ENCODE results near the gene NCL. TPM values are rescaled to one million over a fixed set of nuclear protein-coding genes. Genes with fewer than 3 reads are reported as not detected.

Gene NCL
- total RNA-seq, 1 donor from 2014 or later = 348 TPM

DNA sequence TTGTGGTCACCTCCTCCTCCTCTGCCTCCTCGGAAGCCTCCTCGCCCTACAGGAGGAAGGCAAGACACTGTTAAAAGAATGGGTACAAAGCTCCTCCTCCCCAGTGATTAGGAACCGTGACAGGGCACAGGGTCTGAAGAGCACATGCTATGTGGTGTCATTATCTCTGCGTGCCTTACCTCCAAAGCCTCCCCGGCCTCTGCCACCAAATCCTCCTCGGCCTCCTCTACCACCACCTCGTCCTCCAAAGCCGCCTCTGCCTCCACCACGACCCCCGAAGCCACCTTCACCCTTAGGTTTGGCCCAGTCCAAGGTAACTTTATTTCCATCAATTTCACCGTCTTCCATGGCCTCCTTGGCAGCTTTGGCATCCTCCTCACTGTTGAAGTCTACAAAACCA is 9.1 kb downstream of the NCL start:
- H3K4me1 ChIP-seq = no peaks in the 10 kb centered on the region
- DNase-seq (ENCODE audit: extremely low spot score in 2 of 2) = no peak
- no peak overlapping the region for H3K4me3 ChIP-seq
- H3K9me3 ChIP-seq = no peaks in the 10 kb centered on the region
- TF ChIP-seq POLR2A (IDR thresholded peaks at IDR 0.05) = no peak
- no peak overlapping the region for H3K27ac ChIP-seq
- intact Hi-C loops (cut with DNase I) = no loop called here
- H3K27me3 ChIP-seq = no peaks in the 10 kb centered on the region
- H3K36me3 ChIP-seq = peaks cover 5 to 70% of the 10 kb centered on the region in 2 donors

DNA sequence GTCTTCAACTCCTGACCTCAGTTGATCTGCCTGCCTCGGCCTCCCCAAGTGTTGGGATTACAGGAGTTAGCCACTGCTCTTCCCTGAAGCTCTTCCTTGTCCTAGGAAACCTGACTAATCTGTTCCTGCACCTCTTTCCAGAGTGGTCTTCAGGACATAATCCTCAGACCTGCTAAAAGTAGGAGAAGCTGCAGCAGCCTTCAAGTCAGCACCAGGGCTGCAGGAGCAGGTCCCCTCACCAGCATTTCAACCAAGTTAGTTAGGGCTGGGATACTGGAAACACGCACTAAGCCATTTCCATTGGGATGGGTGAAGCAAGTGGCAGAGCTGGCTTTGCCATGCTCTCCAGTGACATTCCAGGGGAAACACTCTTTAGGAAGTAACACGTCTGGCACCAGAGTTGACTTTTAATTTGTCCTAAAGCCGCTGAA is 9.9 kb downstream of the NCL start:
- no peaks in the 10 kb centered on the region for H3K4me1 ChIP-seq
- no peaks in the 10 kb centered on the region for H3K27me3 ChIP-seq
- no peak for DNase-seq (ENCODE audit: extremely low spot score in 2 of 2)
- H3K4me3 ChIP-seq = no peak overlapping the region
- peaks cover 5 to 62% of the 10 kb centered on the region in 2 donors for H3K36me3 ChIP-seq
- H3K9me3 ChIP-seq = no peaks in the 10 kb centered on the region
- no peak overlapping the region for H3K27ac ChIP-seq
- TF ChIP-seq POLR2AphosphoS5 (IDR thresholded peaks at IDR 0.05; ENCODE audit: insufficient read depth in 1 of 2, low read depth in 1 of 2) (no peak), POLR2A (IDR thresholded peaks at IDR 0.05) (no peak)
- TF ChIP-seq, protein P1, sequence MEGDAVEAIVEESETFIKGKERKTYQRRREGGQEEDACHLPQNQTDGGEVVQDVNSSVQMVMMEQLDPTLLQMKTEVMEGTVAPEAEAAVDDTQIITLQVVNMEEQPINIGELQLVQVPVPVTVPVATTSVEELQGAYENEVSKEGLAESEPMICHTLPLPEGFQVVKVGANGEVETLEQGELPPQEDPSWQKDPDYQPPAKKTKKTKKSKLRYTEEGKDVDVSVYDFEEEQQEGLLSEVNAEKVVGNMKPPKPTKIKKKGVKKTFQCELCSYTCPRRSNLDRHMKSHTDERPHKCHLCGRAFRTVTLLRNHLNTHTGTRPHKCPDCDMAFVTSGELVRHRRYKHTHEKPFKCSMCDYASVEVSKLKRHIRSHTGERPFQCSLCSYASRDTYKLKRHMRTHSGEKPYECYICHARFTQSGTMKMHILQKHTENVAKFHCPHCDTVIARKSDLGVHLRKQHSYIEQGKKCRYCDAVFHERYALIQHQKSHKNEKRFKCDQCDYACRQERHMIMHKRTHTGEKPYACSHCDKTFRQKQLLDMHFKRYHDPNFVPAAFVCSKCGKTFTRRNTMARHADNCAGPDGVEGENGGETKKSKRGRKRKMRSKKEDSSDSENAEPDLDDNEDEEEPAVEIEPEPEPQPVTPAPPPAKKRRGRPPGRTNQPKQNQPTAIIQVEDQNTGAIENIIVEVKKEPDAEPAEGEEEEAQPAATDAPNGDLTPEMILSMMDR (IDR thresholded peaks at IDR 0.05) = no peak
- intact Hi-C loops (cut with DNase I) = no loop called here

DNA sequence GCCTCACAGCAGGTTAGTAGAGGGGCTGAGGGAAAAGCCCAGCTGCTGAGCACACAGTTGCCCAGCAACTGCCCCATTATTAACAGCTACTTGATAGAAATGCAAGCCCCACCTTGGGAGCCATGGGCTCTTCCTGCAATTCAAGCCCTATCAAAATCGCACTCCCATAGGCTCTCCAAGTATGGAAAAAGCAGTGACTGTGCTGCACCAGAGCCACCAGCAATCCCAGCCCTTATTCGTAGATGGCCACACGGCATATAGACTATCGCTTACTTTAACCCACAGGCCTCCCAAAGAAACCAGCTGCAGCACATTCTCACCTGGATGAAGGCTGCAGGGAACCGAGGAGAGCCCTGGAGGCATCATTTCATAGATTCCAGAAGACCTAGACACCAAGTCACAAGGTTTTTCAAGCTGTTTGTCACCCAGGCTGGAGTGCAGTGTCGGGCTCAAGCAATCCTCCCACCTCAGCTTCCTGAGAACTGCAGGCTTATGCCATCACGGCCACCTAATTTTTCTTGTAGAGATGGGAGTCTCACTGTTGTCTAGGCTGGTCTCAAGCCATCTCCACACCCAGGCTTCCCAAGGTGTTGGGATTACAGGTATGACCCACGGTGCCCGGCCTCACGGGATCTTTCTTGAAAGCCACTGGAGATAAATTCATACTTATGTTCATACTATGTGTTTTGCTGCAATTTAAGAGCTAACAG is 11.3 kb downstream of the NCL start:
- H3K9me3 ChIP-seq = no peaks in the 10 kb centered on the region
- H3K27me3 ChIP-seq = no peaks in the 10 kb centered on the region
- no peak for DNase-seq (ENCODE audit: extremely low spot score in 2 of 2)
- TF ChIP-seq POLR2AphosphoS5 (IDR thresholded peaks at IDR 0.05; ENCODE audit: insufficient read depth in 1 of 2, low read depth in 1 of 2) (no peak), POLR2A (IDR thresholded peaks at IDR 0.05) (no peak)
- TF ChIP-seq, protein P1 (IDR thresholded peaks at IDR 0.05) = no peak
- no peaks in the 10 kb centered on the region for H3K4me1 ChIP-seq
- no peak overlapping the region for H3K4me3 ChIP-seq
- H3K27ac ChIP-seq = no peak overlapping the region
- intact Hi-C loops (cut with DNase I) = no loop called here
- peaks cover 1 to 47% of the 10 kb centered on the region in 2 donors for H3K36me3 ChIP-seq

DNA sequence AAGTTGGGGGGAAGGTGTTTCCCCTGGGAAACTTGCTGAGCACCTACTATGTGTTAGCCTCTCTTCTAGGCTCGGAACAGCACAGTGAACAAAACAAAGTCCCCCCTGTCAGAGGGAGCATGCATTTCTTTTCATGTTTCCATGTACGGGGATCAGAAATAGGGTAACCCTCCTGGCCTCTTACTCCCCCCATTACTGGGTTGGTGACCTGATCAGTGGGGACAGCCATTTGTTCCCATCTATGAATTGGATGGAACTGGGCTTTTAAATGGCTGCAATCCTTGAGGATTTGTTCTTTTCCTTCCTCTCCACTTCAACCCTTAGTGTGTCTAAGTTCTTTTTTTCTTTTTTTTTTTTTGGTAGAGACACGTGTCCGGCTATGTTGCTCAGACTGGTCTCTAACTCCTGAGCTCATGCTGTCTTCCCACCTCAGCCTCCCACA is 13.7 kb downstream of the NCL start:
- intact Hi-C loops (cut with DNase I) = no loop called here
- Histone ChIP-seq H3K4me3 (no peak overlapping the region), H3K27me3 (no peaks in the 10 kb centered on the region), H3K27ac (no peak overlapping the region), H3K36me3 (peaks cover 0 to 24% of the 10 kb centered on the region in 2 donors), H3K4me1 (no peaks in the 10 kb centered on the region), H3K9me3 (no peaks in the 10 kb centered on the region)
- DNase-seq (ENCODE audit: extremely low spot score in 2 of 2) = no peak
- TF ChIP-seq POLR2AphosphoS5 (IDR thresholded peaks at IDR 0.05; ENCODE audit: insufficient read depth in 1 of 2, low read depth in 1 of 2) = no peak
- TF ChIP-seq, protein P1 (IDR thresholded peaks at IDR 0.05) = no peak
- no peak for TF ChIP-seq POLR2A (IDR thresholded peaks at IDR 0.05)

DNA sequence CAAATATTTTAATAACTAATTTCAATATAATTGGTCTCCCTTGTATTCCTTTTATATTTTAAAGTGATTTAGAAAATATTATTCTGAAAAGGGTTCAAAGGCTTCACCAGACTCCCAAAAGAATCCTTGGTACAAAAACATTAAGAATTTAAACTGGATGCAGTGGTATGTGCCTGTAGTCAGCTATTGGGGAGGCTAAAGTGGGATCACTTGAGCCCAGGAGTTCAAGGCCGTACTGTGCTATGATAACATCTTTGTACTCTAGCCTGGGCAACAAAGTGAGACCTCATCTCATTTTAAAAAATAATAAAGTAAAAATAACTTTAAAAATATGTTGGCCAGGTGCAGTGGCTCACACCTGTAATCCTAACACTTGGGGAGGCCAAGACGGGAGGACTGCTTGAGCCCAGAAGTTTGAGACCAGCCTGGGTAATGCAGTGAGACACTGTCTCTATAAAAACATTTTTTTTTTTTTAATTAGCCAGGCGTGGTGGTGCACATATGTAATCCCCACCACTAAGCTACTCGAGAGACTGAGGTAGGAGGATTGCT is 14.7 kb downstream of the NCL start:
- Histone ChIP-seq H3K36me3 (peaks cover 0 to 14% of the 10 kb centered on the region in 2 donors), H3K27ac (no peak overlapping the region), H3K9me3 (no peaks in the 10 kb centered on the region), H3K4me1 (no peaks in the 10 kb centered on the region), H3K27me3 (no peaks in the 10 kb centered on the region), H3K4me3 (no peak overlapping the region)
- no peak for TF ChIP-seq POLR2A (IDR thresholded peaks at IDR 0.05)
- TF ChIP-seq, protein P1 (IDR thresholded peaks at IDR 0.05) = no peak
- TF ChIP-seq POLR2AphosphoS5 (IDR thresholded peaks at IDR 0.05; ENCODE audit: insufficient read depth in 1 of 2, low read depth in 1 of 2) = no peak
- no peak for DNase-seq (ENCODE audit: extremely low spot score in 2 of 2)
- intact Hi-C loops (cut with DNase I) = no loop called here
